PC-9 (cell line): ENCODE results near the gene LSM4.

Experiments used
- EZH2 ChIP-seq: fragments of 200-600 bp; sonication (generic); IDR thresholded peaks from 2 replicates; pipeline ENCODE4 v1.8.0; 2017; ENCODE audit warnings: antibody characterized with exemption, low read depth
- TF ChIP-seq, protein P1 (sequence below): fragments of 200-600 bp; sonication (generic); conservative IDR thresholded peaks from 2 replicates; pipeline ENCODE4 v1.6.1; 2017; ENCODE audit warnings: mixed run types, antibody characterized with exemption, mild to moderate bottlenecking, moderate library complexity

DNA sequence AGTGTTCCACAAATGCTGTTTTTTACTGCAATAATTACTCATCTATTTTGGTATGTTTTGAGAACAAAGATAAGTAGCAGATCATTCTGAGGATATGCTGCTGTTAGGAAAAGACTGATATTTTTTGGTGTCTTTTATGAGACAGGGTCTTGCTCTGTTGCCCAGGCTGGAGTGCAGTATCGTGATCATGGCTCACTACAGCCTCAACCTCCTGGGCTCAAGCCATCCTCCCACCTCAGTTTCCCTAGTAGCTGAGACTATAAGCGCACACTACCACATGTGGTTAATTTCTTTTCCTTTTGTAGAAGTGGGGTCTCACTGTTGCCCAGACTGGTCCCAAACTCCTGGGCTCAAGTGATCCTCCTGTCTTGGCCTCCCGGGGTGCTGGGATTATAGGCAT is 9.5 kb downstream of the LSM4 start:
- TF ChIP-seq, protein P1, sequence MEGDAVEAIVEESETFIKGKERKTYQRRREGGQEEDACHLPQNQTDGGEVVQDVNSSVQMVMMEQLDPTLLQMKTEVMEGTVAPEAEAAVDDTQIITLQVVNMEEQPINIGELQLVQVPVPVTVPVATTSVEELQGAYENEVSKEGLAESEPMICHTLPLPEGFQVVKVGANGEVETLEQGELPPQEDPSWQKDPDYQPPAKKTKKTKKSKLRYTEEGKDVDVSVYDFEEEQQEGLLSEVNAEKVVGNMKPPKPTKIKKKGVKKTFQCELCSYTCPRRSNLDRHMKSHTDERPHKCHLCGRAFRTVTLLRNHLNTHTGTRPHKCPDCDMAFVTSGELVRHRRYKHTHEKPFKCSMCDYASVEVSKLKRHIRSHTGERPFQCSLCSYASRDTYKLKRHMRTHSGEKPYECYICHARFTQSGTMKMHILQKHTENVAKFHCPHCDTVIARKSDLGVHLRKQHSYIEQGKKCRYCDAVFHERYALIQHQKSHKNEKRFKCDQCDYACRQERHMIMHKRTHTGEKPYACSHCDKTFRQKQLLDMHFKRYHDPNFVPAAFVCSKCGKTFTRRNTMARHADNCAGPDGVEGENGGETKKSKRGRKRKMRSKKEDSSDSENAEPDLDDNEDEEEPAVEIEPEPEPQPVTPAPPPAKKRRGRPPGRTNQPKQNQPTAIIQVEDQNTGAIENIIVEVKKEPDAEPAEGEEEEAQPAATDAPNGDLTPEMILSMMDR, result no peak
- no peak for TF ChIP-seq EZH2
